Activated CD4-positive, alpha-beta T cell treated with anti-CD3 and anti-CD28 coated beads, Interleukin-2, amount 50 U/mL, for 4 hours (primary cell): Measurements from ENCODE around the gene OBSCN.

Experiments
- DNase-seq, 2 experiments: peaks; one replicate each; pipeline ENCODE4 v3.0.0-alpha.2; 2020

OBSCN gene

GRCh38 chr1:228373004-228373680 is 165.3 kb downstream of the OBSCN start:
- DNase-seq = no peak

- DNase-seq = no peak
Measured at GRCh38 chr1:228373681-228374571, 166.1 kb downstream of the OBSCN start.

GRCh38 chr1:228374711-228375577 is 167.1 kb downstream of the OBSCN start:
- no peak for DNase-seq

- no peak for DNase-seq
Measured at GRCh38 chr1:228375578-228376261, 167.9 kb downstream of the OBSCN start.

GRCh38 chr1:228376262-228376628 is 168.4 kb downstream of the OBSCN start:
- DNase-seq = no peak

GRCh38 chr1:228376651-228377631 is 169.1 kb downstream of the OBSCN start:
- no peak for DNase-seq

GRCh38 chr1:228377664-228378089 is 169.8 kb downstream of the OBSCN start:
- no peak for DNase-seq

GRCh38 chr1:228378090-228378872 is 170.4 kb downstream of the OBSCN start:
- DNase-seq = peak; percentile 31 to 39

GRCh38 chr1:228378873-228379460 is 171.1 kb downstream of the OBSCN start:
- DNase-seq = no peak

- no peak for DNase-seq
Measured at GRCh38 chr1:228379666-228380065, 171.8 kb downstream of the OBSCN start.

GRCh38 chr1:228381356-228381755 is 173.5 kb downstream of the OBSCN start:
- no peak for DNase-seq

GRCh38 chr1:228383773-228384172 is 175.9 kb downstream of the OBSCN start:
- no peak for DNase-seq

- no peak for DNase-seq
Measured at GRCh38 chr1:228385232-228385631, 177.4 kb downstream of the OBSCN start.

- no peak for DNase-seq
Measured at GRCh38 chr1:228387321-228387720, 179.5 kb downstream of the OBSCN start.

- no peak for DNase-seq
Measured at GRCh38 chr1:228390649-228391048, 182.8 kb downstream of the OBSCN start.

GRCh38 chr1:228391411-228392020 is 183.7 kb downstream of the OBSCN start:
- DNase-seq = no peak

- DNase-seq = no peak
Measured at GRCh38 chr1:228392111-228392936, 184.5 kb downstream of the OBSCN start.

GRCh38 chr1:228393268-228393701 is 185.4 kb downstream of the OBSCN start:
- DNase-seq = no peak
